IPS DF 6.9 (cell line): ENCODE measurements around the gene STUB1.

ENCODE experiments used
- DNase-seq: peaks from one replicate; pipeline ENCODE4 v3.0.0-alpha.2; 2013; ENCODE audit warnings: low read depth, low spot score
- H3K27ac ChIP-seq: one replicate; pipeline ENCODE4 v1.5.1; 2013; ENCODE audit warnings: low read length, control low read depth
- H3K27me3 ChIP-seq: 2 replicates; pipeline ENCODE4 v1.6.1; 2013; ENCODE audit warnings: mild to moderate bottlenecking, low read length; ENCODE audit not compliant: control insufficient read depth, insufficient read depth
- H3K36me3 ChIP-seq: 2 replicates; pipeline ENCODE4 v1.6.1; 2013; ENCODE audit warnings: low read length; ENCODE audit not compliant: control insufficient read depth, insufficient read depth
- H3K4me1 ChIP-seq: 2 replicates; pipeline ENCODE4 v1.6.1; 2013; ENCODE audit warnings: low read length; ENCODE audit not compliant: control insufficient read depth, insufficient read depth
- H3K4me3 ChIP-seq: 2 replicates; pipeline ENCODE4 v1.5.1; 2013; ENCODE audit warnings: mild to moderate bottlenecking, low read length
- H3K9me3 ChIP-seq: 2 replicates; pipeline ENCODE4 v1.6.1; 2013; ENCODE audit warnings: low read length, inconsistent platforms; ENCODE audit not compliant: control insufficient read depth, insufficient read depth
- WGBS: extraction: QIAGEN DNeasy Blood & Tissue Kit; methylation state at CpG from one replicate; pipeline ENCODE4 v1.1.7; 2013; ENCODE audit warnings: mixed read lengths, missing lambda C conversion rate; ENCODE audit not compliant: insufficient read length, insufficient coverage; 5-methylcytosine and 5-hydroxymethylcytosine counted together

STUB1 gene

DNA sequence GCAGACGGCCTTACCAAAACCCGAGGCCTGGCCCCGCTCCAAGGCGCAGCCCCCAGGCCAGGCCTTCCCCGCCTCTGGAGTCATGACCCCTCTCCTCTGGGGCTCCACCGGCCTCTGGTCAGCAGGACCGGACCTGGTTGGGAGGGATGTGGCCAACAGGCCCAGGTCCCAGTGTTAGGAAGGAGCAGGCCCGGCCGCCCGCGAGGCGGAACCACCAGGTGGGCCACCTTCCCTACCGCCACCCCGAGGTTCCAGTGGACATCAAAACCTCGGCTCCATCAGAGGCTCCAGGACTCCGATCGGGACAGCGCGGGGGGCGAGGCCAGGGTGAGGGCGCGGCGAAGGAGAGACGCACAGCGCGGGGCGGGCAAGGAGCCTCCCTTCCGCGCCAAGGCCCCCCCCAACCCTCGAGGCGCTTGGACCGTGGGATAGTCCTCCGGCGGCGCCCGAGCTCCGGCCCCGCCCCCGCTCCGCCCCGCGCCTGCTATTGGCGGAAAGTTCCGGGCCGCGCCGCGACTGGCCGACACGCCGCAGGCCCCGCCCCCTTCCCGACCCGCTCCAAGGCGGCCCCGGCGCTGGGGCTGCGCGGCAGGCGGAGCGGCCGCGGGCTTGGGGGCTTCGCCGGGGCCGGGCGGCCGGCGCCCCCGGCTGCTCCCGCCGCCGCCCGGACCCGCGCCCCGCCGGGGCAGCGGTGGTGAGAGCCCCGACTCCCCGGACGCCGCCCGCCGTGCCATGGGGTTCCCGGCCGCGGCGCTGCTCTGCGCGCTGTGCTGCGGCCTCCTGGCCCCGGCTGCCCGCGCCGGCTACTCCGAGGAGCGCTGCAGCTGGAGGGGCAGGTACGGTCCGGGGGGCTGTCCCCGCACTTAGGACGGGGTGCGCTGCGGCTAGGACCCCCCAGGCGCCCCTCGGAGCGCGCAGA is 34.6 kb downstream of the STUB1 start, which contains the start of gene METRN:
TSS of gene METRN (plus strand) at position 561 of the 919 bp plus-strand sequence. CDS start at position 733, 172 bp downstream.
- Histone ChIP-seq H3K27ac (no peak within 1 kb of the TSS), H3K9me3 (no peaks in the 10 kb centered on the region), H3K4me3 (peak within 1 kb of the TSS; percentile 46), H3K4me1 (peaks cover 9% of the 10 kb centered on the region), H3K36me3 (no peaks in the 10 kb centered on the region; the same call in 1 of the 2 replicates), H3K27me3 (peaks cover 2% of the 10 kb centered on the region; the same call in 1 of the 2 replicates)
- no peak for DNase-seq
- WGBS, result no CpG with 5 or more reads among the region's 108 CpGs

DNA sequence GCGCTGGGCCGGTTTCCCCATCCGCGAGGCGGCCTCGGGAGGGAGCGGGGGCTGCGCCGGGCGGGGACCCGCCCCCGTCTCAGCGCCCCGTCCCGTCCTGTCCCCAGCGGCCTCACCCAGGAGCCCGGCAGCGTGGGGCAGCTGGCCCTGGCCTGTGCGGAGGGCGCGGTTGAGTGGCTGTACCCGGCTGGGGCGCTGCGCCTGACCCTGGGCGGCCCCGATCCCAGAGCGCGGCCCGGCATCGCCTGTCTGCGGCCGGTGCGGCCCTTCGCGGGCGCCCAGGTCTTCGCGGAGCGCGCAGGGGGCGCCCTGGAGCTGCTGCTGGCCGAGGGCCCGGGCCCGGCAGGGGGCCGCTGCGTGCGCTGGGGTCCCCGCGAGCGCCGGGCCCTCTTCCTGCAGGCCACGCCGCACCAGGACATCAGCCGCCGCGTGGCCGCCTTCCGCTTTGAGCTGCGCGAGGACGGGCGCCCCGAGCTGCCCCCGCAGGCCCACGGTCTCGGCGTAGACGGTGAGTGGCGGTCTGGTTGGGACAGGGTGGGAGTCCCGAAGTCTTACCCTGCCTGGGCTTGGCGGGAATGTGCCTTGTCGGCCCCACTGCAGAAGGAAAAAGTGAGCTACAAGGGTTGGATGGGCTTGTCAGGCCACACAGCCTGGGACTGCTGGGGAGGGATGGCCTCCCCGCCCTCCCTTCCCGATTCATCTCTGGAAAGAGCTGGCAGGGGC is 35.4 kb downstream of the STUB1 start:
- no peaks in the 10 kb centered on the region; the same call in 1 of the 2 replicates for H3K36me3 ChIP-seq
- H3K9me3 ChIP-seq, result no peaks in the 10 kb centered on the region
- H3K27me3 ChIP-seq, result peaks cover 2% of the 10 kb centered on the region; the same call in 1 of the 2 replicates
- H3K27ac ChIP-seq, result no peak overlapping the region
- no CpG with 5 or more reads among the region's 74 CpGs for WGBS
- peaks cover 11% of the 10 kb centered on the region for H3K4me1 ChIP-seq
- no peak for DNase-seq
- peak overlapping the region; percentile 46 for H3K4me3 ChIP-seq

GRCh38 chr16:716200-716568 is 36.0 kb downstream of the STUB1 start:
- Histone ChIP-seq H3K9me3 (no peaks in the 10 kb centered on the region), H3K27me3 (peaks cover 2% of the 10 kb centered on the region; the same call in 1 of the 2 replicates), H3K27ac (no peak overlapping the region), H3K36me3 (no peaks in the 10 kb centered on the region; the same call in 1 of the 2 replicates), H3K4me3 (no peak overlapping the region), H3K4me1 (peaks cover 11% of the 10 kb centered on the region)
- no CpG with 5 or more reads among the region's 12 CpGs for WGBS
- DNase-seq, result no peak

GRCh38 chr16:716768-717325 is 36.6 kb downstream of the STUB1 start:
- Histone ChIP-seq H3K27ac (no peak overlapping the region), H3K27me3 (peaks cover 2% of the 10 kb centered on the region; the same call in 1 of the 2 replicates), H3K9me3 (no peaks in the 10 kb centered on the region), H3K4me1 (peaks cover 11% of the 10 kb centered on the region), H3K4me3 (no peak overlapping the region), H3K36me3 (no peaks in the 10 kb centered on the region; the same call in 1 of the 2 replicates)
- DNase-seq, result no peak
- no CpG with 5 or more reads among the region's 29 CpGs for WGBS

GRCh38 chr16:717450-718245 is 37.4 kb downstream of the STUB1 start:
- Histone ChIP-seq H3K4me1 (peaks cover 11% of the 10 kb centered on the region), H3K4me3 (no peak overlapping the region)
- WGBS, result no CpG with 5 or more reads among the region's 32 CpGs

GRCh38 chr16:718389-718788 is 38.2 kb downstream of the STUB1 start:
- H3K9me3 ChIP-seq, result no peaks in the 10 kb centered on the region
- H3K4me1 ChIP-seq, result peaks cover 11% of the 10 kb centered on the region
- no peaks in the 10 kb centered on the region; the same call in 1 of the 2 replicates for H3K36me3 ChIP-seq
- no peak overlapping the region for H3K4me3 ChIP-seq
- DNase-seq, result no peak
- H3K27me3 ChIP-seq, result peaks cover 2% of the 10 kb centered on the region; the same call in 1 of the 2 replicates
- no peak overlapping the region for H3K27ac ChIP-seq
- WGBS, result no CpG with 5 or more reads among the region's 9 CpGs

More at GRCh38 chr16:717450-718245, 37.4 kb downstream of the STUB1 start:
- H3K36me3 ChIP-seq, result no peaks in the 10 kb centered on the region; the same call in 1 of the 2 replicates
- H3K9me3 ChIP-seq, result no peaks in the 10 kb centered on the region
- no peak overlapping the region for H3K27ac ChIP-seq
- no peak for DNase-seq
- peaks cover 2% of the 10 kb centered on the region; the same call in 1 of the 2 replicates for H3K27me3 ChIP-seq

DNA sequence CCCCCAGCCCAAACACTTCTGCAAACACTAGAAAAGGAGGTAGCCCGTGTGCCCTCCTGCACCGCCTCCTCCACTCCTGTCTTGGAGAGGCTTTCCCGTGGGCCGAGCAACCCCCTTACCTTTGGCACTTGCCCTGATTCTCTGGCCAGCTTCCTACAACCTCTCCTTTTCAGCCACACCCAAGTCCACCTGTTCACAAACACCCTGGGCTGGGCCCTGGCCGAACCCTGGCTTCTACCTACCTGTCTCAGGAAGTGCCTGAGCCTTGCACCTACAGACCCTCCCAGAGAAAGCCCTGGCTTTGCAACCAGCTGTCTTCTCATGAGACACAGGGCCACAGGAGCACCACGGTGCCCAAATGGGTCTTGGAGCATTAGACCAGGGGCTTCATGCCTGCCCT is 38.7 kb downstream of the STUB1 start:
- no peak for DNase-seq
- no peaks in the 10 kb centered on the region for H3K9me3 ChIP-seq
- no CpG with 5 or more reads among the region's 6 CpGs for WGBS
- peaks cover 11% of the 10 kb centered on the region for H3K4me1 ChIP-seq
- no peak overlapping the region for H3K4me3 ChIP-seq
- H3K27me3 ChIP-seq, result peaks cover 2% of the 10 kb centered on the region; the same call in 1 of the 2 replicates
- no peaks in the 10 kb centered on the region; the same call in 1 of the 2 replicates for H3K36me3 ChIP-seq
- no peak overlapping the region for H3K27ac ChIP-seq

GRCh38 chr16:719815-720446 is 39.7 kb downstream of the STUB1 start:
- peaks cover 2% of the 10 kb centered on the region; the same call in 1 of the 2 replicates for H3K27me3 ChIP-seq
- WGBS, result no CpG with 5 or more reads among the region's 16 CpGs
- peaks cover 11% of the 10 kb centered on the region for H3K4me1 ChIP-seq
- H3K4me3 ChIP-seq, result peak overlapping the region; percentile 97; the same call in 1 of the 2 replicates
- no peaks in the 10 kb centered on the region for H3K9me3 ChIP-seq
- no peaks in the 10 kb centered on the region; the same call in 1 of the 2 replicates for H3K36me3 ChIP-seq
- DNase-seq, result no peak
- H3K27ac ChIP-seq, result no peak overlapping the region

GRCh38 chr16:720447-720989 is 40.3 kb downstream of the STUB1 start:
- no peaks in the 10 kb centered on the region for H3K9me3 ChIP-seq
- H3K27ac ChIP-seq, result no peak overlapping the region
- peaks cover 11% of the 10 kb centered on the region for H3K4me1 ChIP-seq
- WGBS, result no CpG with 5 or more reads among the region's 38 CpGs
- H3K36me3 ChIP-seq, result no peaks in the 10 kb centered on the region; the same call in 1 of the 2 replicates
- H3K27me3 ChIP-seq, result peaks cover 2% of the 10 kb centered on the region; the same call in 1 of the 2 replicates
- no peak for DNase-seq
- peak overlapping the region; percentile 97 for H3K4me3 ChIP-seq
